Measurements from ENCODE around the gene MAPK9. TPM values are rescaled to one million over a fixed set of nuclear protein-coding genes. Genes with fewer than 3 reads are reported as not detected.

Gene MAPK9
- total and polyA plus RNA-seq, 9 of the 15 experiments (the other 6 are each of a cell fraction or from before 2014, with no cell fraction given), result 4.8 to 58.0 (median 29.9) TPM

- WGBS (ENCODE audit: insufficient coverage, low coverage, missing lambda C conversion rate), result 96% methylated on average over 1 of the region's 1 CpG
- TF ChIP-seq MCM7 (IDR thresholded peaks at IDR 0.05) (no peak), RBFOX2 (IDR thresholded peaks at IDR 0.05; ENCODE audit: low read depth, low read length) (no peak), FOXK1 (CRISPR knock-in tag; IDR thresholded peaks at IDR 0.05; ENCODE audit: borderline replicate concordance) (no peak), MYNN (IDR thresholded peaks at IDR 0.05) (no peak), MYNN (CRISPR knock-in tag; IDR thresholded peaks at IDR 0.05) (no peak), RAD51 (IDR thresholded peaks at IDR 0.05; ENCODE audit: borderline replicate concordance, low read depth) (no peak), KHSRP (IDR thresholded peaks at IDR 0.05) (no peak), CHCHD3 (CRISPR knock-in tag; IDR thresholded peaks at IDR 0.05) (no peak), NBN (IDR thresholded peaks at IDR 0.05; ENCODE audit: low read depth) (no peak), CEBPG (CRISPR knock-in tag; IDR thresholded peaks at IDR 0.05) (no peak), CEBPG (tag; conservative IDR thresholded peaks at IDR 0.05 in 1 of 2, IDR thresholded peaks at IDR 0.05 in 1 of 2) (no peak), POLR2H (tag; IDR thresholded peaks at IDR 0.05; ENCODE audit: low read depth) (no peak), COPS2 (conservative IDR thresholded peaks at IDR 0.05) (no peak)
- TF ChIP-seq, protein P1, sequence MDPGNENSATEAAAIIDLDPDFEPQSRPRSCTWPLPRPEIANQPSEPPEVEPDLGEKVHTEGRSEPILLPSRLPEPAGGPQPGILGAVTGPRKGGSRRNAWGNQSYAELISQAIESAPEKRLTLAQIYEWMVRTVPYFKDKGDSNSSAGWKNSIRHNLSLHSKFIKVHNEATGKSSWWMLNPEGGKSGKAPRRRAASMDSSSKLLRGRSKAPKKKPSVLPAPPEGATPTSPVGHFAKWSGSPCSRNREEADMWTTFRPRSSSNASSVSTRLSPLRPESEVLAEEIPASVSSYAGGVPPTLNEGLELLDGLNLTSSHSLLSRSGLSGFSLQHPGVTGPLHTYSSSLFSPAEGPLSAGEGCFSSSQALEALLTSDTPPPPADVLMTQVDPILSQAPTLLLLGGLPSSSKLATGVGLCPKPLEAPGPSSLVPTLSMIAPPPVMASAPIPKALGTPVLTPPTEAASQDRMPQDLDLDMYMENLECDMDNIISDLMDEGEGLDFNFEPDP (CRISPR knock-in tag; IDR thresholded peaks at IDR 0.05), result no peak
- TF ChIP-seq, protein P2, sequence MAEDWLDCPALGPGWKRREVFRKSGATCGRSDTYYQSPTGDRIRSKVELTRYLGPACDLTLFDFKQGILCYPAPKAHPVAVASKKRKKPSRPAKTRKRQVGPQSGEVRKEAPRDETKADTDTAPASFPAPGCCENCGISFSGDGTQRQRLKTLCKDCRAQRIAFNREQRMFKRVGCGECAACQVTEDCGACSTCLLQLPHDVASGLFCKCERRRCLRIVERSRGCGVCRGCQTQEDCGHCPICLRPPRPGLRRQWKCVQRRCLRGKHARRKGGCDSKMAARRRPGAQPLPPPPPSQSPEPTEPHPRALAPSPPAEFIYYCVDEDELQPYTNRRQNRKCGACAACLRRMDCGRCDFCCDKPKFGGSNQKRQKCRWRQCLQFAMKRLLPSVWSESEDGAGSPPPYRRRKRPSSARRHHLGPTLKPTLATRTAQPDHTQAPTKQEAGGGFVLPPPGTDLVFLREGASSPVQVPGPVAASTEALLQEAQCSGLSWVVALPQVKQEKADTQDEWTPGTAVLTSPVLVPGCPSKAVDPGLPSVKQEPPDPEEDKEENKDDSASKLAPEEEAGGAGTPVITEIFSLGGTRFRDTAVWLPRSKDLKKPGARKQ (CRISPR knock-in tag; IDR thresholded peaks at IDR 0.05), result no peak
Observed at GRCh38 chr5:180274695-180275094, 17.2 kb downstream of the MAPK9 start.

More at GRCh38 chr5:180274695-180275094, 17.2 kb downstream of the MAPK9 start:
- H4K20me1 ChIP-seq (replicated peaks; ENCODE audit: control insufficient read depth, insufficient read depth, low read length), result no peaks in the 10 kb centered on the region
- no peaks in the 10 kb centered on the region for H3K4me1 ChIP-seq (replicated peaks in 1 of 2; ENCODE audit: control insufficient read depth in 2 of 2, insufficient read depth in 2 of 2, low read length in 2 of 2)
- H3K27ac ChIP-seq (ENCODE audit: extremely low read depth, low read depth, low read length), result no peak overlapping the region
- FAIRE-seq (no peak), DNase-seq (ENCODE audit: extremely low read depth in 1 of 4, low spot score in 3 of 4) (no peak), ATAC-seq (no peak)
- H3K79me2 ChIP-seq (ENCODE audit: control insufficient read depth, insufficient read depth, low read length), result no peaks in the 10 kb centered on the region
- in situ Hi-C loops (cut with MboI) (no loop called here), intact Hi-C loops (cut with micrococcal nuclease) (no loop called here)
- POLR2A ChIA-PET, result interaction anchor here (0.7 to 1.1 kb wide), 2 partner anchors 14 to 24 kb away, joined by 3 read pairs; no protein-coding TSS in a partner anchor
- H3K27me3 ChIP-seq (ENCODE audit: control insufficient read depth in 2 of 2, insufficient read depth in 2 of 2, low read length in 2 of 2), result no peaks in the 10 kb centered on the region
- H3K9me1 ChIP-seq (ENCODE audit: control insufficient read depth, insufficient read depth, low read length), result no peaks in the 10 kb centered on the region
- no peak overlapping the region for H3K4me3 ChIP-seq
- H3K9me3 ChIP-seq (replicated peaks; ENCODE audit: control insufficient read depth, insufficient read depth, low read depth, low read length), result peaks cover 10% of the 10 kb centered on the region
- no TSS peak for BruUV-seq (replicated peaks)
- H3K36me3 ChIP-seq (ENCODE audit: control insufficient read depth, insufficient read depth, low read length), result peaks cover 34% of the 10 kb centered on the region; the same call in 2 of the 3 replicates
- H2AFZ ChIP-seq (ENCODE audit: low read depth, low read length), result no peak overlapping the region
- no peak overlapping the region for H3K4me2 ChIP-seq (ENCODE audit: insufficient read depth, low read length)
- no peak overlapping the region for H3K9ac ChIP-seq (ENCODE audit: insufficient read depth in 1 of 2, low read depth in 2 of 2, low read length in 2 of 2)
- CTCF ChIA-PET (ENCODE audit: low intra/inter-chr PET ratio), result no interaction called here

Data from K562 (cell line).